Effector memory CD8-positive, alpha-beta T cell (primary cell): Measurements from ENCODE around the gene PHYKPL.

Source experiments
- ATAC-seq: fragments of 150-1000 bp; cut with Tn5 transposase; replicated peaks from 2 replicates; pipeline ENCODE4 v1.10.0; 2021; ENCODE audit warnings: mild to moderate bottlenecking, moderate library complexity
- DNase-seq, 3 experiments: peaks; one replicate each; pipeline ENCODE4 v3.0.0; 2021
- H3K27ac Mint-ChIP-seq, 2 donors: one replicate each; pipeline ENCODE4 v1.8.0; 2022; ENCODE audit warnings: mild to moderate bottlenecking in 2 of 2, mixed read lengths in 2 of 2, moderate library complexity in 2 of 2
- H3K27me3 Mint-ChIP-seq, 2 donors: one replicate each; pipeline ENCODE4 v1.8.0; 2022; ENCODE audit warnings: mixed read lengths in 2 of 2
- H3K36me3 Mint-ChIP-seq: one replicate; pipeline ENCODE4 v1.8.0; 2022; ENCODE audit warnings: mild to moderate bottlenecking, moderate library complexity, mixed read lengths; ENCODE audit not compliant: insufficient read depth
- H3K4me1 Mint-ChIP-seq, 2 donors: one replicate each; pipeline ENCODE4 v1.8.0; 2022; ENCODE audit warnings: low read depth in 2 of 2, mixed read lengths in 2 of 2
- H3K4me3 Mint-ChIP-seq, 2 donors: one replicate each; pipeline ENCODE4 v1.8.0; 2022; ENCODE audit warnings: mild to moderate bottlenecking in 2 of 2, mixed read lengths in 2 of 2, moderate library complexity in 2 of 2
- H3K9me3 Mint-ChIP-seq, 2 donors: one replicate each; pipeline ENCODE4 v1.8.0; 2022; ENCODE audit warnings: mixed read lengths in 2 of 2

Gene PHYKPL

GRCh38 chr5:178221853-178222252 is 10.7 kb downstream of the PHYKPL start:
- peak overlapping the region; percentile 29 to 56 for H3K27ac Mint-ChIP-seq
- DNase-seq (no peak), ATAC-seq (no peak)
- H3K4me3 Mint-ChIP-seq, result no peak overlapping the region
- H3K9me3 Mint-ChIP-seq, result no peaks in the 10 kb centered on the region
- H3K36me3 Mint-ChIP-seq, result peaks cover 57% of the 10 kb centered on the region
- peaks cover 18 to 22% of the 10 kb centered on the region in 2 donors for H3K4me1 Mint-ChIP-seq
- no peaks in the 10 kb centered on the region for H3K27me3 Mint-ChIP-seq

GRCh38 chr5:178221282-178221681 is 11.3 kb downstream of the PHYKPL start:
- Mint-ChIP-seq H3K27ac (peak overlapping the region; percentile 29 to 56), H3K36me3 (peaks cover 62% of the 10 kb centered on the region), H3K4me1 (peaks cover 18 to 22% of the 10 kb centered on the region in 2 donors), H3K27me3 (no peaks in the 10 kb centered on the region), H3K9me3 (no peaks in the 10 kb centered on the region), H3K4me3 (no peak overlapping the region)
- DNase-seq, result no peak
- ATAC-seq, result no peak

GRCh38 chr5:178218827-178219226 is 13.8 kb downstream of the PHYKPL start:
- DNase-seq, result no peak
- H3K27me3 Mint-ChIP-seq, result no peaks in the 10 kb centered on the region
- no peaks in the 10 kb centered on the region for H3K9me3 Mint-ChIP-seq
- no peak overlapping the region for H3K4me3 Mint-ChIP-seq
- ATAC-seq, result no peak
- peaks cover 27 to 28% of the 10 kb centered on the region in 2 donors for H3K4me1 Mint-ChIP-seq
- H3K27ac Mint-ChIP-seq, result no peak overlapping the region
- H3K36me3 Mint-ChIP-seq, result peaks cover 79% of the 10 kb centered on the region

- ATAC-seq (no peak), DNase-seq (no peak)
- Mint-ChIP-seq H3K27ac (no peak overlapping the region), H3K4me1 (peaks cover 27% of the 10 kb centered on the region in 2 donors), H3K36me3 (peaks cover 77% of the 10 kb centered on the region), H3K4me3 (no peak overlapping the region), H3K9me3 (no peaks in the 10 kb centered on the region), H3K27me3 (no peaks in the 10 kb centered on the region)
Observed at GRCh38 chr5:178218237-178218776, 14.3 kb downstream of the PHYKPL start.

GRCh38 chr5:178216779-178217178 is 15.8 kb downstream of the PHYKPL start:
- ATAC-seq (no peak), DNase-seq (no peak)
- Mint-ChIP-seq H3K36me3 (peaks cover 82% of the 10 kb centered on the region), H3K4me3 (no peak overlapping the region), H3K9me3 (no peaks in the 10 kb centered on the region), H3K4me1 (peaks cover 23% of the 10 kb centered on the region in 2 donors), H3K27me3 (no peaks in the 10 kb centered on the region), H3K27ac (peak overlapping the region in 1 of 2 donors; percentile 62)

GRCh38 chr5:178216088-178216534 is 16.5 kb downstream of the PHYKPL start:
- Mint-ChIP-seq H3K27ac (peak overlapping the region; percentile 62 to 85), H3K9me3 (no peaks in the 10 kb centered on the region), H3K4me1 (peaks cover 19 to 20% of the 10 kb centered on the region in 2 donors), H3K4me3 (no peak overlapping the region), H3K27me3 (no peaks in the 10 kb centered on the region), H3K36me3 (peaks cover 83% of the 10 kb centered on the region)
- DNase-seq (no peak), ATAC-seq (no peak)

- Mint-ChIP-seq H3K27me3 (no peaks in the 10 kb centered on the region), H3K27ac (peak overlapping the region in 1 of 2 donors; percentile 85), H3K4me1 (peaks cover 20 to 21% of the 10 kb centered on the region in 2 donors), H3K9me3 (no peaks in the 10 kb centered on the region), H3K36me3 (peaks cover 90% of the 10 kb centered on the region), H3K4me3 (no peak overlapping the region)
- ATAC-seq (no peak), DNase-seq (no peak)
Observed at GRCh38 chr5:178215280-178216002, 17.2 kb downstream of the PHYKPL start.

GRCh38 chr5:178214160-178214803 is 18.3 kb downstream of the PHYKPL start:
- H3K36me3 Mint-ChIP-seq, result peaks cover 93% of the 10 kb centered on the region
- ATAC-seq (no peak), DNase-seq (no peak)
- peaks cover 24 to 32% of the 10 kb centered on the region in 2 donors for H3K4me1 Mint-ChIP-seq
- no peaks in the 10 kb centered on the region for H3K27me3 Mint-ChIP-seq
- H3K27ac Mint-ChIP-seq, result peak overlapping the region in 1 of 2 donors; percentile 85
- H3K4me3 Mint-ChIP-seq, result no peak overlapping the region
- no peaks in the 10 kb centered on the region for H3K9me3 Mint-ChIP-seq

GRCh38 chr5:178213748-178214151 is 18.9 kb downstream of the PHYKPL start:
- Mint-ChIP-seq H3K36me3 (peaks cover 93% of the 10 kb centered on the region), H3K27ac (peak overlapping the region; percentile 35 to 85), H3K27me3 (no peaks in the 10 kb centered on the region), H3K9me3 (no peaks in the 10 kb centered on the region), H3K4me3 (no peak overlapping the region), H3K4me1 (peaks cover 24 to 37% of the 10 kb centered on the region in 2 donors)
- DNase-seq (no peak), ATAC-seq (no peak)

GRCh38 chr5:178213003-178213461 is 19.6 kb downstream of the PHYKPL start:
- ATAC-seq (no peak), DNase-seq (no peak)
- Mint-ChIP-seq H3K36me3 (peaks cover 93% of the 10 kb centered on the region), H3K4me1 (peaks cover 25 to 42% of the 10 kb centered on the region in 2 donors), H3K27me3 (no peaks in the 10 kb centered on the region), H3K9me3 (no peaks in the 10 kb centered on the region), H3K4me3 (no peak overlapping the region), H3K27ac (peak overlapping the region; percentile 69 to 85)

- Mint-ChIP-seq H3K36me3 (peaks cover 93% of the 10 kb centered on the region), H3K27ac (peak overlapping the region; percentile 23 to 69), H3K4me3 (no peak overlapping the region), H3K9me3 (no peaks in the 10 kb centered on the region), H3K27me3 (no peaks in the 10 kb centered on the region), H3K4me1 (peaks cover 31 to 48% of the 10 kb centered on the region in 2 donors)
- no peak for ATAC-seq
- DNase-seq, result no peak
Observed at GRCh38 chr5:178212241-178213002, 20.2 kb downstream of the PHYKPL start.

- Mint-ChIP-seq H3K36me3 (peaks cover 94% of the 10 kb centered on the region), H3K4me1 (peaks cover 34 to 55% of the 10 kb centered on the region in 2 donors), H3K27me3 (no peaks in the 10 kb centered on the region), H3K9me3 (no peaks in the 10 kb centered on the region), H3K27ac (peak overlapping the region; percentile 23 to 69), H3K4me3 (no peak overlapping the region)
- DNase-seq (no peak), ATAC-seq (no peak)
Observed at GRCh38 chr5:178211095-178212048, 21.2 kb downstream of the PHYKPL start.
